IMR-90 (cell line): ENCODE measurements around the gene PLXND1. TPM values are rescaled to one million over a fixed set of nuclear protein-coding genes. Genes with fewer than 3 reads are reported as not detected.

Experiments
- ATAC-seq: fragments of 200-7000 bp; cut with Tn5 transposase; 2 replicates; pipeline ENCODE4 v1.9.1; 2020; ENCODE audit warnings: low read depth, mild to moderate bottlenecking, moderate library complexity
- BruUV-seq: library from RNA; stranded (reverse); fragments of 400-500 nt; replicated peaks from 2 replicates; lab custom pipeline; 2021; lab: Mats Ljungman, UMichigan
- CTCF ChIA-PET: fragments of 300-600 bp; formaldehyde crosslinking; extraction: SDS; loops from one replicate; lab custom pipeline; 2021; ENCODE audit warnings: antibody characterized with exemption; lab: Yijun Ruan, JAX
- POLR2A ChIA-PET: fragments of 300-600 bp; sonication (Branson Sonifier 250); formaldehyde crosslinking; loops from one replicate; lab custom pipeline; 2022; ENCODE audit warnings: antibody characterized with exemption; ENCODE audit not compliant: unreplicated experiment; lab: Charles Lee
- DNase-seq: peaks from one replicate; pipeline ENCODE4 v3.0.0; 2013
- H2AFZ ChIP-seq: replicated peaks from 2 replicates; pipeline ENCODE3; 2013; ENCODE audit warnings: low read length, mild to moderate bottlenecking; ENCODE audit not compliant: poor library complexity
- H2AK5ac ChIP-seq: 2 replicates; pipeline ENCODE4 v1.6.1; 2013; ENCODE audit warnings: low read depth, low read length, inconsistent platforms
- H2AK9ac ChIP-seq: replicated peaks from 2 replicates; pipeline ENCODE3; 2013; ENCODE audit warnings: mild to moderate bottlenecking, low read depth, low read length, moderate library complexity; ENCODE audit not compliant: poor library complexity
- H2BK120ac ChIP-seq: 2 replicates; pipeline ENCODE4 v1.6.1; 2013; ENCODE audit warnings: low read depth, low read length, inconsistent platforms
- H2BK15ac ChIP-seq: 3 replicates; pipeline ENCODE4 v1.6.1; 2013; ENCODE audit warnings: low read depth, low read length, inconsistent platforms
- H2BK20ac ChIP-seq: 2 replicates; pipeline ENCODE4 v1.6.1; 2013; ENCODE audit warnings: low read depth, mild to moderate bottlenecking, inconsistent platforms, low read length, moderate library complexity
- H2BK5ac ChIP-seq: 2 replicates; pipeline ENCODE4 v1.6.1; 2013; ENCODE audit warnings: mild to moderate bottlenecking, low read depth, low read length, inconsistent platforms; ENCODE audit not compliant: poor library complexity, severe bottlenecking
- H3K14ac ChIP-seq: replicated peaks from 2 replicates; pipeline ENCODE4 v1.6.1; 2013; ENCODE audit warnings: low read depth, low read length, inconsistent platforms
- H3K18ac ChIP-seq: 2 replicates; pipeline ENCODE4 v1.6.1; 2013; ENCODE audit warnings: low read depth, low read length, control low read depth
- H3K23ac ChIP-seq: 2 replicates; pipeline ENCODE4 v1.6.1; 2013; ENCODE audit warnings: low read depth, low read length, inconsistent platforms
- H3K27ac ChIP-seq: 2 replicates; pipeline ENCODE4 v1.5.1; 2013; ENCODE audit warnings: mild to moderate bottlenecking, control low read depth, low read length; ENCODE audit not compliant: insufficient read depth
- H3K27me3 ChIP-seq: 2 replicates; pipeline ENCODE4 v1.6.1; 2013; ENCODE audit warnings: low read length; ENCODE audit not compliant: control insufficient read depth, insufficient read depth
- H3K36me3 ChIP-seq: 2 replicates; pipeline ENCODE4 v1.6.1; 2013; ENCODE audit warnings: low read length, mixed read lengths; ENCODE audit not compliant: control insufficient read depth, insufficient read depth
- H3K4ac ChIP-seq: 2 replicates; pipeline ENCODE4 v1.6.1; 2013; ENCODE audit warnings: low read depth, low read length, inconsistent platforms
- H3K4me1 ChIP-seq: 2 replicates; pipeline ENCODE4 v1.6.1; 2013; ENCODE audit warnings: low read length, mixed read lengths; ENCODE audit not compliant: control insufficient read depth, insufficient read depth
- H3K4me2 ChIP-seq: 2 replicates; pipeline ENCODE4 v1.6.1; 2013; ENCODE audit warnings: low read depth, mild to moderate bottlenecking, control low read depth, low read length, moderate library complexity
- H3K4me3 ChIP-seq: 2 replicates; pipeline ENCODE4 v1.5.1; 2013; ENCODE audit warnings: low read depth, mild to moderate bottlenecking, control low read depth, low read length, moderate library complexity; ENCODE audit not compliant: insufficient read depth
- H3K56ac ChIP-seq: 2 replicates; pipeline ENCODE4 v1.6.1; 2013; ENCODE audit warnings: low read length, inconsistent platforms; ENCODE audit not compliant: insufficient read depth; ENCODE audit errors: extremely low read depth
- H3K79me1 ChIP-seq, 2 experiments: 2 replicates each; pipeline ENCODE4 v1.6.1; 2013; ENCODE audit warnings: low read length in 2 of 2, inconsistent platforms in 1 of 2, low read depth in 1 of 2
- H3K9ac ChIP-seq: 2 replicates; pipeline ENCODE4 v1.6.1; 2013; ENCODE audit warnings: low read depth, low read length, control low read depth
- H3K9me1 ChIP-seq: 2 replicates; pipeline ENCODE4 v1.6.1; 2013; ENCODE audit warnings: low read length, inconsistent platforms; ENCODE audit not compliant: insufficient read depth
- H3K9me3 ChIP-seq: 2 replicates; pipeline ENCODE4 v1.6.1; 2013; ENCODE audit warnings: low read length; ENCODE audit not compliant: control insufficient read depth, insufficient read depth
- H4K20me1 ChIP-seq: 2 replicates; pipeline ENCODE4 v1.6.1; 2013; ENCODE audit warnings: low read length, inconsistent platforms; ENCODE audit not compliant: insufficient read depth
- H4K5ac ChIP-seq: 2 replicates; pipeline ENCODE4 v1.6.1; 2013; ENCODE audit warnings: mild to moderate bottlenecking, low read depth, low read length, control low read depth
- H4K8ac ChIP-seq, 2 experiments: 2 replicates each; pipeline ENCODE4 v1.6.1; 2013; ENCODE audit warnings: low read depth in 2 of 2, low read length in 2 of 2, control low read depth in 1 of 2, inconsistent platforms in 1 of 2
- H4K91ac ChIP-seq: 2 replicates; pipeline ENCODE4 v1.6.1; 2013; ENCODE audit warnings: low read depth, low read length, inconsistent platforms; ENCODE audit not compliant: insufficient read depth
- BHLHE40 ChIP-seq: fragments of 150-350 bp; IDR thresholded peaks from 2 replicates; pipeline ENCODE4 v1.6.1; 2016; ENCODE audit warnings: mild to moderate bottlenecking, low read depth, low read length
- CEBPB ChIP-seq: IDR thresholded peaks from 2 replicates; pipeline ENCODE4 v1.6.1; 2012; ENCODE audit warnings: low read depth, low read length, improper control_type of control experiment
- CHD1 ChIP-seq: IDR thresholded peaks from 2 replicates; pipeline ENCODE4 v1.6.1; 2012; ENCODE audit warnings: low read depth, low read length, improper control_type of control experiment
- FOS ChIP-seq: fragments of 150-350 bp; IDR thresholded peaks from 2 replicates; pipeline ENCODE4 v1.6.1; 2016; ENCODE audit warnings: low read depth, low read length
- MAFK ChIP-seq: IDR thresholded peaks from 2 replicates; pipeline ENCODE4 v1.6.1; 2012; ENCODE audit warnings: low read depth, low read length, improper control_type of control experiment
- MAZ ChIP-seq: IDR thresholded peaks from 2 replicates; pipeline ENCODE4 v1.6.1; 2012; ENCODE audit warnings: low read depth, mild to moderate bottlenecking, low read length, improper control_type of control experiment, moderate library complexity, borderline replicate concordance
- NFE2L2 ChIP-seq: fragments of 150-350 bp; IDR thresholded peaks from 2 replicates; pipeline ENCODE4 v1.6.1; 2016; ENCODE audit warnings: low read depth, mild to moderate bottlenecking, low read length
- POLR2A ChIP-seq: IDR thresholded peaks from 2 replicates; pipeline ENCODE4 v1.6.1; 2012; ENCODE audit warnings: mild to moderate bottlenecking, low read depth, low read length
- RFX5 ChIP-seq: IDR thresholded peaks from 2 replicates; pipeline ENCODE4 v1.8.0; 2012; ENCODE audit warnings: low read depth, mild to moderate bottlenecking, low read length, moderate library complexity
- WGBS, 2 experiments: methylation state at CpG; one replicate each; pipeline versions ENCODE4 v1.1.5 to v1.1.7; 2013; ENCODE audit warnings: missing lambda C conversion rate in 2 of 2; ENCODE audit not compliant: insufficient read length in 1 of 2; ENCODE audit errors: extremely low coverage in 2 of 2; 5-methylcytosine and 5-hydroxymethylcytosine counted together
- dilution Hi-C: fragments of 300-500 bp; cut with HindIII; formaldehyde crosslinking; loops from one replicate; pipeline ENCODE4 v1.14.3; 2018; ENCODE audit warnings: low sequenced_read_pairs; ENCODE audit not compliant: unreplicated experiment
- in situ Hi-C: fragments of 300-500 bp; cut with MboI; formaldehyde crosslinking; loops from 3 replicates; pipeline ENCODE4 v1.14.3; 2019; ENCODE audit warnings: low sequenced_read_pairs, inconsistent platforms, mixed read lengths
- intact Hi-C: fragments of 100-400 bp; cut with micrococcal nuclease; formaldehyde crosslinking; loops from 2 replicates; pipeline ENCODE4 v1.10.0; 2022
- polyA plus RNA-seq, 3 experiments: library from polyadenylated mRNA; depleted of rRNA; stranded (reverse); fragments of >200 nt; gene quantifications; 2 replicates each; pipeline ENCODE4 v1.2.3, GENCODE V29; 2012; ENCODE audit warnings: low replicate concordance in 1 of 3
- total RNA-seq: library from RNA; depleted of rRNA; stranded (reverse); fragments of >200 nt; gene quantifications from 2 replicates; pipeline ENCODE4 v1.2.3, GENCODE V29; 2012
- TF ChIP-seq, protein P1 (sequence below): fragments of 150-350 bp; IDR thresholded peaks from 2 replicates; pipeline ENCODE4 v1.6.1; 2017; ENCODE audit warnings: mild to moderate bottlenecking, antibody characterized with exemption, low read length, low read depth
- TF ChIP-seq, protein P2 (sequence below): conservative IDR thresholded peaks from 2 replicates; pipeline ENCODE4 v1.5.1; 2012; ENCODE audit warnings: mild to moderate bottlenecking, low read depth, low read length, improper control_type of control experiment

The PLXND1 gene
- total and polyA plus RNA-seq, 2 of the 4 experiments (the other 2 are of a cell fraction) = 19.2 to 67.1 TPM

GRCh38 chr3:129624347-129625071, 18.0 kb upstream of the PLXND1 start (continued):
- TF ChIP-seq, protein P1, sequence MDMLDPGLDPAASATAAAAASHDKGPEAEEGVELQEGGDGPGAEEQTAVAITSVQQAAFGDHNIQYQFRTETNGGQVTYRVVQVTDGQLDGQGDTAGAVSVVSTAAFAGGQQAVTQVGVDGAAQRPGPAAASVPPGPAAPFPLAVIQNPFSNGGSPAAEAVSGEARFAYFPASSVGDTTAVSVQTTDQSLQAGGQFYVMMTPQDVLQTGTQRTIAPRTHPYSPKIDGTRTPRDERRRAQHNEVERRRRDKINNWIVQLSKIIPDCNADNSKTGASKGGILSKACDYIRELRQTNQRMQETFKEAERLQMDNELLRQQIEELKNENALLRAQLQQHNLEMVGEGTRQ = no peak

DNA sequence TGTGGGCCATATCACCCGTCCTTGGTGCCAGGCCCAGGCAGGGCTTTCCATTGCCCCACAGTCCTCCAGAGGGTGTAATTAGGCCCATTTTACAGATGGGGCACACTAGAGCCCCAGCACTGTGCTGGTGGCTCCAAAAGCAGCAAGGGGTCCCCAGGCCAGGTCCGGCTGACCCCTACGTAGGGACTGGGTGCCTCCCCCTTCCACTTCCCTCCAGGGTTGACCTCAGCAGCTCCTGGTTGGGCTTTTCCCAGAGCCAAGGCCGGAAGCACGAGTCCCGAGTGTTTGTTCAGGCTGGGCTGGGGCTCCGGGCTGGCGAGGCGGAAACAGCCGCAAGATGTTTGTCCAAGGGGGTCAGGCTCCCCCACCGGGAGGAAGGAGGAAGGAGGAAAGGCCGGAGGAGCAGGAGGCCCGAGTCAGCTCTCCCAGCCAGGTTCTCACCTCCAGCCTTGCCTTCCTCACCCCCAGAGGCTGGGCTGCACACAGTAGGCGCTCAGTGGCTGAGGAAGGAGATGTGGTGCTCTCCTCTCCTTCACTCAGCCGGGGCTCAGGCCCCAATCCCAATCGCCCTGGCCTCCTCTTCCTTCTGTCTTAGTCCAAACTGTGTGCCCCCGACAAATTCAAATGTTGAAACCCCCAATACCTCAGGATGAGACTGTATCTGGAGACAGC, 17.1 kb upstream of the PLXND1 start:
- Histone ChIP-seq H2AK9ac (no peak overlapping the region), H2BK5ac (no peak overlapping the region), H3K79me1 (peaks cover 0 to 8% of the 10 kb centered on the region in 2 experiments; a peak in 1 of 4 replicates), H3K9me3 (no peaks in the 10 kb centered on the region), H3K4ac (no peak overlapping the region), H3K4me1 (peaks cover 20% of the 10 kb centered on the region), H2AK5ac (no peak overlapping the region; the same call in 1 of the 2 replicates), H2BK120ac (peak overlapping the region; percentile 10; the same call in 1 of the 2 replicates), H3K18ac (no peak overlapping the region), H4K8ac (no peak overlapping the region), H3K9ac (no peak overlapping the region), H3K36me3 (no peaks in the 10 kb centered on the region), H4K91ac (no peak overlapping the region), H3K56ac (no peak overlapping the region), H3K4me3 (no peak overlapping the region), H3K23ac (no peak overlapping the region), H4K20me1 (no peaks in the 10 kb centered on the region), H3K27me3 (no peaks in the 10 kb centered on the region), H2BK15ac (no peak overlapping the region), H2BK20ac (no peak overlapping the region), H3K4me2 (no peak overlapping the region), H3K27ac (no peak overlapping the region), H2AFZ (no peak overlapping the region), H3K9me1 (peaks cover 11% of the 10 kb centered on the region), H4K5ac (no peak overlapping the region), H3K14ac (no peak overlapping the region)
- CTCF ChIA-PET = interaction anchor here (1.1 kb wide), 1 partner anchor 206 kb away, joined by 3 read pairs; no protein-coding TSS in a partner anchor
- ATAC-seq = no peak
- in situ Hi-C loops (loop anchor here (25.0 kb wide), 1 partner anchor 236 kb away; no protein-coding TSS in a partner anchor), dilution Hi-C loops (no loop called here), intact Hi-C loops (loop anchor here (10.0 kb wide), 1 partner anchor 381 kb away; no protein-coding TSS in a partner anchor)
- POLR2A ChIA-PET = no interaction called here
- no peak for DNase-seq
- WGBS, 2 experiments = 87% methylated on average over 3 of the region's 17 CpGs; no CpG with 5 or more reads in 1 of the 2 experiments
- BruUV-seq = no TSS peak
- TF ChIP-seq MAFK (no peak), BHLHE40 (no peak), FOS (no peak), MAZ (no peak), NFE2L2 (no peak), CHD1 (no peak), CEBPB (no peak), RFX5 (no peak), POLR2A (no peak)
- TF ChIP-seq, protein P1 = no peak
- TF ChIP-seq, protein P2, sequence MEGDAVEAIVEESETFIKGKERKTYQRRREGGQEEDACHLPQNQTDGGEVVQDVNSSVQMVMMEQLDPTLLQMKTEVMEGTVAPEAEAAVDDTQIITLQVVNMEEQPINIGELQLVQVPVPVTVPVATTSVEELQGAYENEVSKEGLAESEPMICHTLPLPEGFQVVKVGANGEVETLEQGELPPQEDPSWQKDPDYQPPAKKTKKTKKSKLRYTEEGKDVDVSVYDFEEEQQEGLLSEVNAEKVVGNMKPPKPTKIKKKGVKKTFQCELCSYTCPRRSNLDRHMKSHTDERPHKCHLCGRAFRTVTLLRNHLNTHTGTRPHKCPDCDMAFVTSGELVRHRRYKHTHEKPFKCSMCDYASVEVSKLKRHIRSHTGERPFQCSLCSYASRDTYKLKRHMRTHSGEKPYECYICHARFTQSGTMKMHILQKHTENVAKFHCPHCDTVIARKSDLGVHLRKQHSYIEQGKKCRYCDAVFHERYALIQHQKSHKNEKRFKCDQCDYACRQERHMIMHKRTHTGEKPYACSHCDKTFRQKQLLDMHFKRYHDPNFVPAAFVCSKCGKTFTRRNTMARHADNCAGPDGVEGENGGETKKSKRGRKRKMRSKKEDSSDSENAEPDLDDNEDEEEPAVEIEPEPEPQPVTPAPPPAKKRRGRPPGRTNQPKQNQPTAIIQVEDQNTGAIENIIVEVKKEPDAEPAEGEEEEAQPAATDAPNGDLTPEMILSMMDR = no peak
